Measurements from ENCODE around the gene CSF1. TPM values are rescaled to one million over a fixed set of nuclear protein-coding genes. Genes with fewer than 3 reads are reported as not detected.

Gene CSF1
- polyA plus RNA-seq, 3 donors, result 0.11 to 0.69 (median 0.38) TPM

- no peak overlapping the region for H2AFZ ChIP-seq (ENCODE audit: insufficient read depth, low read depth, low read length, poor library complexity, severe bottlenecking)
- Mint-ChIP-seq H3K36me3 (no peaks in the 10 kb centered on the region), H3K4me3 (no peak overlapping the region), H3K27me3 (ENCODE audit: low read depth in 3 of 3) (peaks cover 0 to 4% (median 4%) of the 10 kb centered on the region in 3 donors), H3K9me3 (peaks cover 0 to 1% (median 0%) of the 10 kb centered on the region in 7 donors), H3K27ac (no peak overlapping the region), H3K4me1 (no peaks in the 10 kb centered on the region)
- no peak for TF ChIP-seq CTCF (IDR thresholded peaks at IDR 0.05)
- H3K4me3 ChIP-seq (replicated peaks in 1 of 3; ENCODE audit: low read depth in 2 of 3, low read length in 3 of 3), result no peak overlapping the region
- no peak for DNase-seq
- intact Hi-C loops (cut with micrococcal nuclease), result no loop called here
- no peaks in the 10 kb centered on the region for H3K36me3 ChIP-seq (replicated peaks in 1 of 2; ENCODE audit: control insufficient read depth in 1 of 2, insufficient read depth in 2 of 2, low read length in 2 of 2)
- H3K4me1 ChIP-seq (ENCODE audit: control insufficient read depth in 1 of 2, insufficient read depth in 2 of 2, low read length in 2 of 2), result no peaks in the 10 kb centered on the region
- no peaks in the 10 kb centered on the region for H3K9me3 ChIP-seq (replicated peaks in 1 of 2; ENCODE audit: control insufficient read depth in 1 of 2, insufficient read depth in 1 of 2, low read length in 2 of 2)
- H3K79me2 ChIP-seq (ENCODE audit: insufficient read depth, low read length), result no peaks in the 10 kb centered on the region
- WGBS (ENCODE audit: insufficient coverage), result 80% methylated on average over 1 of the region's 1 CpG
- no peak overlapping the region for H3K9ac ChIP-seq (ENCODE audit: insufficient read depth, low read length, poor library complexity, severe bottlenecking)
- H4K20me1 ChIP-seq (ENCODE audit: insufficient read depth, low read length), result no peaks in the 10 kb centered on the region
- no peak overlapping the region for H3K4me2 ChIP-seq (replicated peaks; ENCODE audit: extremely low read depth, low read length, poor library complexity, severe bottlenecking)
- no peaks in the 10 kb centered on the region for H3K27me3 ChIP-seq (ENCODE audit: control insufficient read depth in 2 of 2, insufficient read depth in 2 of 2, low read length in 2 of 2)
- no peak overlapping the region for H3K27ac ChIP-seq (ENCODE audit: low read depth in 1 of 2, low read length in 2 of 2)
Measured at GRCh38 chr1:109954041-109954512, 43.4 kb downstream of the CSF1 start.

GRCh38 chr1:109959632-109959973 lies 49.0 kb downstream of the CSF1 start:
- Histone ChIP-seq H3K4me3 (replicated peaks in 1 of 3; ENCODE audit: low read depth in 2 of 3, low read length in 3 of 3) (no peak overlapping the region), H4K20me1 (ENCODE audit: insufficient read depth, low read length) (no peaks in the 10 kb centered on the region), H3K4me2 (replicated peaks; ENCODE audit: extremely low read depth, low read length, poor library complexity, severe bottlenecking) (no peak overlapping the region), H3K36me3 (replicated peaks in 1 of 2; ENCODE audit: control insufficient read depth in 1 of 2, insufficient read depth in 2 of 2, low read length in 2 of 2) (no peaks in the 10 kb centered on the region), H3K27ac (ENCODE audit: low read depth in 1 of 2, low read length in 2 of 2) (no peak overlapping the region), H3K4me1 (ENCODE audit: control insufficient read depth in 1 of 2, insufficient read depth in 2 of 2, low read length in 2 of 2) (no peaks in the 10 kb centered on the region), H3K79me2 (ENCODE audit: insufficient read depth, low read length) (no peaks in the 10 kb centered on the region), H3K27me3 (ENCODE audit: control insufficient read depth in 2 of 2, insufficient read depth in 2 of 2, low read length in 2 of 2) (no peaks in the 10 kb centered on the region), H3K9ac (ENCODE audit: insufficient read depth, low read length, poor library complexity, severe bottlenecking) (no peak overlapping the region), H2AFZ (ENCODE audit: insufficient read depth, low read depth, low read length, poor library complexity, severe bottlenecking) (no peak overlapping the region), H3K9me3 (replicated peaks in 1 of 2; ENCODE audit: control insufficient read depth in 1 of 2, insufficient read depth in 1 of 2, low read length in 2 of 2) (no peaks in the 10 kb centered on the region)
- 80% methylated on average over 1 of the region's 1 CpG for WGBS (ENCODE audit: insufficient coverage)
- H3K27me3 Mint-ChIP-seq (ENCODE audit: low read depth in 3 of 3), result peaks cover 3 to 5% (median 4%) of the 10 kb centered on the region in 3 donors
- H3K9me3 Mint-ChIP-seq, result peaks cover 0 to 1% (median 0%) of the 10 kb centered on the region in 7 donors
- DNase-seq, result no peak
- H3K36me3 Mint-ChIP-seq, result no peaks in the 10 kb centered on the region
- intact Hi-C loops (cut with micrococcal nuclease), result no loop called here
- no peak for TF ChIP-seq CTCF (IDR thresholded peaks at IDR 0.05)
- no peak overlapping the region for H3K4me3 Mint-ChIP-seq
- no peaks in the 10 kb centered on the region for H3K4me1 Mint-ChIP-seq
- no peak overlapping the region for H3K27ac Mint-ChIP-seq

Data from CD14-positive monocyte (primary cell).